IMR-90 (cell line): Measurements from ENCODE around the gene TIAM1. TPM values are rescaled to one million over a fixed set of nuclear protein-coding genes. Genes with fewer than 3 reads are reported as not detected.

ENCODE experiments used
- ATAC-seq: fragments of 200-7000 bp; cut with Tn5 transposase; 2 replicates; pipeline ENCODE4 v1.9.1; 2020; ENCODE audit warnings: low read depth, mild to moderate bottlenecking, moderate library complexity
- BruUV-seq: library from RNA; stranded (reverse); fragments of 400-500 nt; replicated peaks from 2 replicates; lab custom pipeline; 2021; lab: Mats Ljungman, UMichigan
- CTCF ChIA-PET: fragments of 300-600 bp; formaldehyde crosslinking; extraction: SDS; loops from one replicate; lab custom pipeline; 2021; ENCODE audit warnings: antibody characterized with exemption; lab: Yijun Ruan, JAX
- POLR2A ChIA-PET: fragments of 300-600 bp; sonication (Branson Sonifier 250); formaldehyde crosslinking; loops from one replicate; lab custom pipeline; 2022; ENCODE audit warnings: antibody characterized with exemption; ENCODE audit not compliant: unreplicated experiment; lab: Charles Lee
- DNase-seq: peaks from one replicate; pipeline ENCODE4 v3.0.0; 2013
- H2AFZ ChIP-seq: replicated peaks from 2 replicates; pipeline ENCODE3; 2013; ENCODE audit warnings: low read length, mild to moderate bottlenecking; ENCODE audit not compliant: poor library complexity
- H2AK5ac ChIP-seq: 2 replicates; pipeline ENCODE4 v1.6.1; 2013; ENCODE audit warnings: low read depth, low read length, inconsistent platforms
- H2AK9ac ChIP-seq: replicated peaks from 2 replicates; pipeline ENCODE3; 2013; ENCODE audit warnings: mild to moderate bottlenecking, low read depth, low read length, moderate library complexity; ENCODE audit not compliant: poor library complexity
- H2BK120ac ChIP-seq: 2 replicates; pipeline ENCODE4 v1.6.1; 2013; ENCODE audit warnings: low read depth, low read length, inconsistent platforms
- H2BK15ac ChIP-seq: 3 replicates; pipeline ENCODE4 v1.6.1; 2013; ENCODE audit warnings: low read depth, low read length, inconsistent platforms
- H2BK20ac ChIP-seq: 2 replicates; pipeline ENCODE4 v1.6.1; 2013; ENCODE audit warnings: low read depth, mild to moderate bottlenecking, inconsistent platforms, low read length, moderate library complexity
- H2BK5ac ChIP-seq: 2 replicates; pipeline ENCODE4 v1.6.1; 2013; ENCODE audit warnings: mild to moderate bottlenecking, low read depth, low read length, inconsistent platforms; ENCODE audit not compliant: poor library complexity, severe bottlenecking
- H3K14ac ChIP-seq: replicated peaks from 2 replicates; pipeline ENCODE4 v1.6.1; 2013; ENCODE audit warnings: low read depth, low read length, inconsistent platforms
- H3K18ac ChIP-seq: 2 replicates; pipeline ENCODE4 v1.6.1; 2013; ENCODE audit warnings: low read depth, low read length, control low read depth
- H3K23ac ChIP-seq: 2 replicates; pipeline ENCODE4 v1.6.1; 2013; ENCODE audit warnings: low read depth, low read length, inconsistent platforms
- H3K27ac ChIP-seq: 2 replicates; pipeline ENCODE4 v1.5.1; 2013; ENCODE audit warnings: mild to moderate bottlenecking, control low read depth, low read length; ENCODE audit not compliant: insufficient read depth
- H3K27me3 ChIP-seq: 2 replicates; pipeline ENCODE4 v1.6.1; 2013; ENCODE audit warnings: low read length; ENCODE audit not compliant: control insufficient read depth, insufficient read depth
- H3K36me3 ChIP-seq: 2 replicates; pipeline ENCODE4 v1.6.1; 2013; ENCODE audit warnings: low read length, mixed read lengths; ENCODE audit not compliant: control insufficient read depth, insufficient read depth
- H3K4ac ChIP-seq: 2 replicates; pipeline ENCODE4 v1.6.1; 2013; ENCODE audit warnings: low read depth, low read length, inconsistent platforms
- H3K4me1 ChIP-seq: 2 replicates; pipeline ENCODE4 v1.6.1; 2013; ENCODE audit warnings: low read length, mixed read lengths; ENCODE audit not compliant: control insufficient read depth, insufficient read depth
- H3K4me2 ChIP-seq: 2 replicates; pipeline ENCODE4 v1.6.1; 2013; ENCODE audit warnings: low read depth, mild to moderate bottlenecking, control low read depth, low read length, moderate library complexity
- H3K4me3 ChIP-seq: 2 replicates; pipeline ENCODE4 v1.5.1; 2013; ENCODE audit warnings: low read depth, mild to moderate bottlenecking, control low read depth, low read length, moderate library complexity; ENCODE audit not compliant: insufficient read depth
- H3K56ac ChIP-seq: 2 replicates; pipeline ENCODE4 v1.6.1; 2013; ENCODE audit warnings: low read length, inconsistent platforms; ENCODE audit not compliant: insufficient read depth; ENCODE audit errors: extremely low read depth
- H3K79me1 ChIP-seq, 2 experiments: 2 replicates each; pipeline ENCODE4 v1.6.1; 2013; ENCODE audit warnings: low read length in 2 of 2, inconsistent platforms in 1 of 2, low read depth in 1 of 2
- H3K9ac ChIP-seq: 2 replicates; pipeline ENCODE4 v1.6.1; 2013; ENCODE audit warnings: low read depth, low read length, control low read depth
- H3K9me1 ChIP-seq: 2 replicates; pipeline ENCODE4 v1.6.1; 2013; ENCODE audit warnings: low read length, inconsistent platforms; ENCODE audit not compliant: insufficient read depth
- H3K9me3 ChIP-seq: 2 replicates; pipeline ENCODE4 v1.6.1; 2013; ENCODE audit warnings: low read length; ENCODE audit not compliant: control insufficient read depth, insufficient read depth
- H4K20me1 ChIP-seq: 2 replicates; pipeline ENCODE4 v1.6.1; 2013; ENCODE audit warnings: low read length, inconsistent platforms; ENCODE audit not compliant: insufficient read depth
- H4K5ac ChIP-seq: 2 replicates; pipeline ENCODE4 v1.6.1; 2013; ENCODE audit warnings: mild to moderate bottlenecking, low read depth, low read length, control low read depth
- H4K8ac ChIP-seq, 2 experiments: 2 replicates each; pipeline ENCODE4 v1.6.1; 2013; ENCODE audit warnings: low read depth in 2 of 2, low read length in 2 of 2, control low read depth in 1 of 2, inconsistent platforms in 1 of 2
- H4K91ac ChIP-seq: 2 replicates; pipeline ENCODE4 v1.6.1; 2013; ENCODE audit warnings: low read depth, low read length, inconsistent platforms; ENCODE audit not compliant: insufficient read depth
- BHLHE40 ChIP-seq: fragments of 150-350 bp; IDR thresholded peaks from 2 replicates; pipeline ENCODE4 v1.6.1; 2016; ENCODE audit warnings: mild to moderate bottlenecking, low read depth, low read length
- CEBPB ChIP-seq: IDR thresholded peaks from 2 replicates; pipeline ENCODE4 v1.6.1; 2012; ENCODE audit warnings: low read depth, low read length, improper control_type of control experiment
- CHD1 ChIP-seq: IDR thresholded peaks from 2 replicates; pipeline ENCODE4 v1.6.1; 2012; ENCODE audit warnings: low read depth, low read length, improper control_type of control experiment
- FOS ChIP-seq: fragments of 150-350 bp; IDR thresholded peaks from 2 replicates; pipeline ENCODE4 v1.6.1; 2016; ENCODE audit warnings: low read depth, low read length
- MXI1 ChIP-seq: IDR thresholded peaks from 2 replicates; pipeline ENCODE4 v1.6.1; 2012; ENCODE audit warnings: low read depth, mild to moderate bottlenecking, low read length, moderate library complexity, borderline replicate concordance
- NFE2L2 ChIP-seq: fragments of 150-350 bp; IDR thresholded peaks from 2 replicates; pipeline ENCODE4 v1.6.1; 2016; ENCODE audit warnings: low read depth, mild to moderate bottlenecking, low read length
- RCOR1 ChIP-seq: IDR thresholded peaks from 2 replicates; pipeline ENCODE4 v1.6.1; 2012; ENCODE audit warnings: mild to moderate bottlenecking, low read length, improper control_type of control experiment; ENCODE audit not compliant: insufficient replicate concordance
- RFX5 ChIP-seq: IDR thresholded peaks from 2 replicates; pipeline ENCODE4 v1.8.0; 2012; ENCODE audit warnings: low read depth, mild to moderate bottlenecking, low read length, moderate library complexity
- SMC3 ChIP-seq: fragments of 150-350 bp; IDR thresholded peaks from 2 replicates; pipeline ENCODE4 v1.6.1; 2016; ENCODE audit warnings: low read depth, mild to moderate bottlenecking, antibody characterized with exemption, low read length, moderate library complexity
- USF2 ChIP-seq: fragments of 150-350 bp; IDR thresholded peaks from 2 replicates; pipeline ENCODE4 v1.6.1; 2017; ENCODE audit warnings: mild to moderate bottlenecking, antibody characterized with exemption, low read length, low read depth
- WGBS, 2 experiments: methylation state at CpG; one replicate each; pipeline versions ENCODE4 v1.1.5 to v1.1.7; 2013; ENCODE audit warnings: missing lambda C conversion rate in 2 of 2; ENCODE audit not compliant: insufficient read length in 1 of 2; ENCODE audit errors: extremely low coverage in 2 of 2; 5-methylcytosine and 5-hydroxymethylcytosine counted together
- dilution Hi-C: fragments of 300-500 bp; cut with HindIII; formaldehyde crosslinking; loops from one replicate; pipeline ENCODE4 v1.14.3; 2018; ENCODE audit warnings: low sequenced_read_pairs; ENCODE audit not compliant: unreplicated experiment
- in situ Hi-C: fragments of 300-500 bp; cut with MboI; formaldehyde crosslinking; loops from 3 replicates; pipeline ENCODE4 v1.14.3; 2019; ENCODE audit warnings: low sequenced_read_pairs, inconsistent platforms, mixed read lengths
- intact Hi-C: fragments of 100-400 bp; cut with micrococcal nuclease; formaldehyde crosslinking; loops from 2 replicates; pipeline ENCODE4 v1.10.0; 2022
- polyA plus RNA-seq, 3 experiments: library from polyadenylated mRNA; depleted of rRNA; stranded (reverse); fragments of >200 nt; gene quantifications; 2 replicates each; pipeline ENCODE4 v1.2.3, GENCODE V29; 2012; ENCODE audit warnings: low replicate concordance in 1 of 3
- total RNA-seq: library from RNA; depleted of rRNA; stranded (reverse); fragments of >200 nt; gene quantifications from 2 replicates; pipeline ENCODE4 v1.2.3, GENCODE V29; 2012
- TF ChIP-seq, protein P1 (sequence below): conservative IDR thresholded peaks from 2 replicates; pipeline ENCODE4 v1.5.1; 2012; ENCODE audit warnings: mild to moderate bottlenecking, low read depth, low read length, improper control_type of control experiment
- TF ChIP-seq, protein P2 (sequence below): fragments of 150-350 bp; IDR thresholded peaks from 2 replicates; pipeline ENCODE4 v1.6.1; 2016; ENCODE audit warnings: low read depth, mild to moderate bottlenecking, low read length, moderate library complexity, borderline replicate concordance

The TIAM1 gene
- total and polyA plus RNA-seq, 2 of the 4 experiments (the other 2 are of a cell fraction), result 2.9 to 9.3 TPM

GRCh38 chr21:31262728-31263127 is 81.3 kb downstream of the TIAM1 start:
- H3K9me1 ChIP-seq, result no peaks in the 10 kb centered on the region
- TF ChIP-seq USF2, result no peak
- TF ChIP-seq BHLHE40, result no peak
- no peak for TF ChIP-seq RCOR1
- TF ChIP-seq, protein P1, sequence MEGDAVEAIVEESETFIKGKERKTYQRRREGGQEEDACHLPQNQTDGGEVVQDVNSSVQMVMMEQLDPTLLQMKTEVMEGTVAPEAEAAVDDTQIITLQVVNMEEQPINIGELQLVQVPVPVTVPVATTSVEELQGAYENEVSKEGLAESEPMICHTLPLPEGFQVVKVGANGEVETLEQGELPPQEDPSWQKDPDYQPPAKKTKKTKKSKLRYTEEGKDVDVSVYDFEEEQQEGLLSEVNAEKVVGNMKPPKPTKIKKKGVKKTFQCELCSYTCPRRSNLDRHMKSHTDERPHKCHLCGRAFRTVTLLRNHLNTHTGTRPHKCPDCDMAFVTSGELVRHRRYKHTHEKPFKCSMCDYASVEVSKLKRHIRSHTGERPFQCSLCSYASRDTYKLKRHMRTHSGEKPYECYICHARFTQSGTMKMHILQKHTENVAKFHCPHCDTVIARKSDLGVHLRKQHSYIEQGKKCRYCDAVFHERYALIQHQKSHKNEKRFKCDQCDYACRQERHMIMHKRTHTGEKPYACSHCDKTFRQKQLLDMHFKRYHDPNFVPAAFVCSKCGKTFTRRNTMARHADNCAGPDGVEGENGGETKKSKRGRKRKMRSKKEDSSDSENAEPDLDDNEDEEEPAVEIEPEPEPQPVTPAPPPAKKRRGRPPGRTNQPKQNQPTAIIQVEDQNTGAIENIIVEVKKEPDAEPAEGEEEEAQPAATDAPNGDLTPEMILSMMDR, result no peak
- TF ChIP-seq RFX5, result no peak
- TF ChIP-seq SMC3, result no peak
- no peak for TF ChIP-seq FOS
- TF ChIP-seq MXI1, result no peak
- TF ChIP-seq CEBPB, result no peak
- no peak for TF ChIP-seq CHD1
- TF ChIP-seq, protein P2, sequence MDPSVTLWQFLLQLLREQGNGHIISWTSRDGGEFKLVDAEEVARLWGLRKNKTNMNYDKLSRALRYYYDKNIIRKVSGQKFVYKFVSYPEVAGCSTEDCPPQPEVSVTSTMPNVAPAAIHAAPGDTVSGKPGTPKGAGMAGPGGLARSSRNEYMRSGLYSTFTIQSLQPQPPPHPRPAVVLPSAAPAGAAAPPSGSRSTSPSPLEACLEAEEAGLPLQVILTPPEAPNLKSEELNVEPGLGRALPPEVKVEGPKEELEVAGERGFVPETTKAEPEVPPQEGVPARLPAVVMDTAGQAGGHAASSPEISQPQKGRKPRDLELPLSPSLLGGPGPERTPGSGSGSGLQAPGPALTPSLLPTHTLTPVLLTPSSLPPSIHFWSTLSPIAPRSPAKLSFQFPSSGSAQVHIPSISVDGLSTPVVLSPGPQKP, result no peak
- no peak for TF ChIP-seq NFE2L2
- ChIA-PET CTCF (interaction anchor here (0.6 kb wide), 1 partner anchor 134 kb away, joined by 3 read pairs; no protein-coding TSS in a partner anchor), POLR2A (no interaction called here)
- H4K8ac ChIP-seq, result no peak overlapping the region
- no peak overlapping the region for H4K5ac ChIP-seq
- no peak overlapping the region for H3K27ac ChIP-seq
- H4K91ac ChIP-seq, result no peak overlapping the region
- H3K14ac ChIP-seq, result no peak overlapping the region
- H3K4me3 ChIP-seq, result no peak overlapping the region
- no peak overlapping the region for H2BK20ac ChIP-seq
- no TSS peak for BruUV-seq
- no peak overlapping the region for H3K56ac ChIP-seq
- H3K27me3 ChIP-seq, result no peaks in the 10 kb centered on the region
- no peak overlapping the region for H2AK5ac ChIP-seq
- H2BK5ac ChIP-seq, result no peak overlapping the region
- no peaks in the 10 kb centered on the region for H4K20me1 ChIP-seq
- no peak overlapping the region for H3K23ac ChIP-seq
- H3K9me3 ChIP-seq, result no peaks in the 10 kb centered on the region
- no peak overlapping the region for H3K4me2 ChIP-seq
- ATAC-seq (no peak), DNase-seq (no peak)
- H3K18ac ChIP-seq, result no peak overlapping the region
- no peak overlapping the region for H2AFZ ChIP-seq
- no peak overlapping the region for H2BK15ac ChIP-seq
- H2AK9ac ChIP-seq, result no peak overlapping the region
- no peaks in the 10 kb centered on the region for H3K36me3 ChIP-seq
- H2BK120ac ChIP-seq, result no peak overlapping the region
- H3K4ac ChIP-seq, result no peak overlapping the region
- no peak overlapping the region for H3K9ac ChIP-seq
- no CpG with 5 or more reads among the region's 4 CpGs for WGBS, 2 experiments
- H3K79me1 ChIP-seq, result no peaks in the 10 kb centered on the region
- in situ Hi-C loops (no loop called here), dilution Hi-C loops (no loop called here), intact Hi-C loops (no loop called here)
- no peaks in the 10 kb centered on the region for H3K4me1 ChIP-seq
